Retinal pigment epithelial cell (primary cell): Measurements from ENCODE around the gene ATP5MC2.
"Not testable (repeated sequence)": the region's sequence is repeated elsewhere in the genome, so short reads cannot be mapped to it uniquely, and the experiment has no call there.

Experiments
- DNase-seq: peaks from one replicate; pipeline ENCODE4 v3.0.0-alpha.2; 2010; ENCODE audit warnings: low read depth
- H3K4me3 ChIP-seq: 2 replicates; pipeline ENCODE4 v1.5.1; 2011; ENCODE audit warnings: mild to moderate bottlenecking, low read length, control low read depth, moderate library complexity
- TF ChIP-seq, protein P1 (sequence below): conservative IDR thresholded peaks from 2 replicates; pipeline ENCODE4 v1.5.1; 2011; ENCODE audit warnings: low read depth, low read length, control low read depth, inconsistent platforms

ATP5MC2 gene

GRCh38 chr12:53675701-53676607, at the start of gene ATP5MC2:
Gene ATP5MC2 (minus strand): TSS chr12:53676083. CDS start chr12:53672614, 3,469 bp downstream.
- peak within 1 kb of the TSS; percentile 89 for H3K4me3 ChIP-seq
- TF ChIP-seq, protein P1, sequence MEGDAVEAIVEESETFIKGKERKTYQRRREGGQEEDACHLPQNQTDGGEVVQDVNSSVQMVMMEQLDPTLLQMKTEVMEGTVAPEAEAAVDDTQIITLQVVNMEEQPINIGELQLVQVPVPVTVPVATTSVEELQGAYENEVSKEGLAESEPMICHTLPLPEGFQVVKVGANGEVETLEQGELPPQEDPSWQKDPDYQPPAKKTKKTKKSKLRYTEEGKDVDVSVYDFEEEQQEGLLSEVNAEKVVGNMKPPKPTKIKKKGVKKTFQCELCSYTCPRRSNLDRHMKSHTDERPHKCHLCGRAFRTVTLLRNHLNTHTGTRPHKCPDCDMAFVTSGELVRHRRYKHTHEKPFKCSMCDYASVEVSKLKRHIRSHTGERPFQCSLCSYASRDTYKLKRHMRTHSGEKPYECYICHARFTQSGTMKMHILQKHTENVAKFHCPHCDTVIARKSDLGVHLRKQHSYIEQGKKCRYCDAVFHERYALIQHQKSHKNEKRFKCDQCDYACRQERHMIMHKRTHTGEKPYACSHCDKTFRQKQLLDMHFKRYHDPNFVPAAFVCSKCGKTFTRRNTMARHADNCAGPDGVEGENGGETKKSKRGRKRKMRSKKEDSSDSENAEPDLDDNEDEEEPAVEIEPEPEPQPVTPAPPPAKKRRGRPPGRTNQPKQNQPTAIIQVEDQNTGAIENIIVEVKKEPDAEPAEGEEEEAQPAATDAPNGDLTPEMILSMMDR = peak; percentile 98
- DNase-seq = peak; percentile 92

- TF ChIP-seq, protein P1 = no peak
- no peak overlapping the region for H3K4me3 ChIP-seq
- no peak for DNase-seq
These were observed 46.7 kb upstream of the ATP5MC2 start for GRCh38 chr12:53722450-53723041.

- no peak overlapping the region for H3K4me3 ChIP-seq
- DNase-seq = no peak
- TF ChIP-seq, protein P1 = no peak
These were observed 45.1 kb upstream of the ATP5MC2 start for GRCh38 chr12:53720946-53721345.

GRCh38 chr12:53719649-53720048, 43.8 kb upstream of the ATP5MC2 start:
- H3K4me3 ChIP-seq = no peak overlapping the region
- DNase-seq = no peak
- TF ChIP-seq, protein P1 = no peak

DNA sequence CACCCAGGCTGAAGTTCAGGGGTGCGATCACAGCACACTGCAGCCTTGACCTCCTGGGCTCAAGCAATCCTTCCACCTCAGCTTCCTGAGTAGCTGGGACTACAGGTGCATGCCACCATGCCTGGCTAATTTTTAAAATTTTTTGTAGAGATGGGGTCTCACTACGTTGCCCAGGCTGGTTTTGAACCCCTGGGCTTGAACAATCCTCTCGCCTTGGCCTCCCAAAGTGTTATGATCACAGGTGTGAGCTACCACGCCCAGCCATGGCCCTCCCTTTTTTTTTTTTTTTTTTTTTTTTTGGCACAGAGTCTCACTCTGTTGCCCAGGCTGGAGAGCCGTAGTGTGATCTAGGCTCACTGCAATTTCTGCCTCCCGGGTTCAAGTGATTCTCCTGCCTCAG, 42.7 kb upstream of the ATP5MC2 start:
- DNase-seq, H3K4me3 ChIP-seq: not testable (repeated sequence)

GRCh38 chr12:53717319-53717718, 41.4 kb upstream of the ATP5MC2 start:
- TF ChIP-seq, protein P1 = no peak
- no peak overlapping the region for H3K4me3 ChIP-seq

DNA sequence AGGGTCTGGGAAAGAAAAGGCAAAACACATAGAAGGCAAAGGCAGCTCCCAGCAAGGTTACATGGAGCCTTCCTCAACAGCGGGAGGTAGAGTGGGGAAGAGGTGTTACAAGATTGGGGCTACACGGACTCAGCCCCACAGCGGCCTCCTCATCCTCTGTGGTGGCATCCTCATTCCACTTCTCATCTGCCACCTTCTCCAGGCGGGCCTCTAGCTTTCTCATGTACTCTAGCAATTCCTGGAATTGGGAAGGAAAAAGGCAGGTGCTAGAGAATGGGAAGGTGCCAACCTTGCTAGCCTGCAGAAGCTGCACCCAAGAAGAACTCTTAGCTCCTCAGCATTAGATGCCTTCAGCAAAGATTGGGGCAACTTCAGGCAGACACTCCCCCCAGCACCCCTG, 38.1 kb upstream of the ATP5MC2 start:
- DNase-seq = no peak
- no peak overlapping the region for H3K4me3 ChIP-seq
- TF ChIP-seq, protein P1 = no peak

More at GRCh38 chr12:53717319-53717718, 41.4 kb upstream of the ATP5MC2 start:
- no peak for DNase-seq
